ENCODE results near the gene STARD10.

DNA sequence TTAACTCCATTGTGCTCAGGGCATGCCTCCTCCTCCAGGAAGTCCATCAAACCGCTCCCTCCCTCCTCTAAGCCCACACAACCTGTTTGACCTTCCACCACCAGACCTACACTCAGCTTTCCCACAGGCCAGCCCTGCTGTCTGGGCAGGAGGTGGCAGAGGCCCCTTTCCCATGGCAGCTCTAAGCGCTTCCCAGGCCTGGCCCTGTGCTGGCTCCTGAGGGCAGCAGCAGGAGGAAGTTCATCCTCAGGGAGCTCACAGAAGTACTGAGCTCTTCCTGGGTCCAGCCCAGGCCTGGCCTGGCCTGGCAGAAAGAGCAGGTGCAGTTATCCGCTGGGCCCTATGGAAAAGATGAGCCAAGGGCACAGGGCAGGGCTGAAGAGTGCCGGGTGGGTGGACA, 73.1 kb downstream of the STARD10 start:
- TF ChIP-seq, protein P1, sequence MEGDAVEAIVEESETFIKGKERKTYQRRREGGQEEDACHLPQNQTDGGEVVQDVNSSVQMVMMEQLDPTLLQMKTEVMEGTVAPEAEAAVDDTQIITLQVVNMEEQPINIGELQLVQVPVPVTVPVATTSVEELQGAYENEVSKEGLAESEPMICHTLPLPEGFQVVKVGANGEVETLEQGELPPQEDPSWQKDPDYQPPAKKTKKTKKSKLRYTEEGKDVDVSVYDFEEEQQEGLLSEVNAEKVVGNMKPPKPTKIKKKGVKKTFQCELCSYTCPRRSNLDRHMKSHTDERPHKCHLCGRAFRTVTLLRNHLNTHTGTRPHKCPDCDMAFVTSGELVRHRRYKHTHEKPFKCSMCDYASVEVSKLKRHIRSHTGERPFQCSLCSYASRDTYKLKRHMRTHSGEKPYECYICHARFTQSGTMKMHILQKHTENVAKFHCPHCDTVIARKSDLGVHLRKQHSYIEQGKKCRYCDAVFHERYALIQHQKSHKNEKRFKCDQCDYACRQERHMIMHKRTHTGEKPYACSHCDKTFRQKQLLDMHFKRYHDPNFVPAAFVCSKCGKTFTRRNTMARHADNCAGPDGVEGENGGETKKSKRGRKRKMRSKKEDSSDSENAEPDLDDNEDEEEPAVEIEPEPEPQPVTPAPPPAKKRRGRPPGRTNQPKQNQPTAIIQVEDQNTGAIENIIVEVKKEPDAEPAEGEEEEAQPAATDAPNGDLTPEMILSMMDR (IDR thresholded peaks at IDR 0.05; ENCODE audit: insufficient read depth, low read depth, low read length): no peak
- TF ChIP-seq EZH2 (IDR thresholded peaks at IDR 0.05; ENCODE audit: insufficient read depth, low read length): no peak

Data from astrocyte (in vitro differentiated cells and primary cell).